Astrocyte (in vitro differentiated cells and primary cell): Measurements from ENCODE around the gene TNFRSF21. TPM values are rescaled to one million over a fixed set of nuclear protein-coding genes. Genes with fewer than 3 reads are reported as not detected.

ENCODE experiments used
- DNase-seq: peaks from one replicate; pipeline ENCODE4 v3.0.0-alpha.2; 2010; ENCODE audit warnings: low read depth
- FAIRE-seq: peaks from 2 replicates; lab custom pipeline; 2011; peaks lifted over from hg19 to GRCh38; lab: Jason Lieb, UNC
- H2AFZ ChIP-seq: 2 replicates; pipeline ENCODE4 v1.6.0; 2012; ENCODE audit warnings: low read depth, low read length, inconsistent platforms
- H3K27ac ChIP-seq: 2 replicates; pipeline ENCODE4 v1.5.1; 2011; ENCODE audit warnings: low read depth, low read length, inconsistent platforms
- H3K27me3 ChIP-seq: 2 replicates; pipeline ENCODE4 v1.6.0; 2011; ENCODE audit warnings: low read length, inconsistent platforms; ENCODE audit not compliant: insufficient read depth
- H3K36me3 ChIP-seq: 2 replicates; pipeline ENCODE4 v1.5.1; 2011; ENCODE audit warnings: low read length, inconsistent platforms; ENCODE audit not compliant: insufficient read depth
- H3K4me1 ChIP-seq: 2 replicates; pipeline ENCODE4 v1.5.1; 2011; ENCODE audit warnings: low read length, inconsistent platforms; ENCODE audit not compliant: insufficient read depth
- H3K4me2 ChIP-seq: 2 replicates; pipeline ENCODE4 v1.6.0; 2012; ENCODE audit warnings: low read length, inconsistent platforms
- H3K4me3 ChIP-seq: 2 replicates; pipeline ENCODE4 v1.5.1; 2011; ENCODE audit warnings: low read depth, mild to moderate bottlenecking, low read length, inconsistent platforms; ENCODE audit not compliant: insufficient read depth
- H3K79me2 ChIP-seq: 2 replicates; pipeline ENCODE4 v1.6.0; 2012; ENCODE audit warnings: mild to moderate bottlenecking, low read length, inconsistent platforms; ENCODE audit not compliant: insufficient read depth
- H3K9ac ChIP-seq: 2 replicates; pipeline ENCODE4 v1.6.0; 2012; ENCODE audit warnings: mild to moderate bottlenecking, low read length, inconsistent platforms
- H3K9me3 ChIP-seq: 2 replicates; pipeline ENCODE4 v1.5.1; 2012; ENCODE audit warnings: low read depth, mild to moderate bottlenecking, low read length, inconsistent platforms; ENCODE audit not compliant: insufficient read depth
- H4K20me1 ChIP-seq: 2 replicates; pipeline ENCODE4 v1.6.0; 2012; ENCODE audit warnings: low read length, inconsistent platforms; ENCODE audit not compliant: insufficient read depth
- H3K27ac Mint-ChIP-seq: one replicate; pipeline ENCODE4 v1.8.0; 2021; ENCODE audit warnings: mild to moderate bottlenecking, mixed read lengths; ENCODE audit not compliant: unreplicated experiment
- H3K27me3 Mint-ChIP-seq: one replicate; pipeline ENCODE4 v1.8.0; 2021; ENCODE audit warnings: low read depth, mixed read lengths; ENCODE audit not compliant: unreplicated experiment
- H3K36me3 Mint-ChIP-seq: one replicate; pipeline ENCODE4 v1.8.0; 2021; ENCODE audit warnings: low read depth, mixed read lengths; ENCODE audit not compliant: unreplicated experiment
- H3K4me1 Mint-ChIP-seq: one replicate; pipeline ENCODE4 v1.8.0; 2021; ENCODE audit warnings: low read depth, mixed read lengths; ENCODE audit not compliant: unreplicated experiment
- H3K4me3 Mint-ChIP-seq: one replicate; pipeline ENCODE4 v1.8.0; 2021; ENCODE audit warnings: mild to moderate bottlenecking, moderate library complexity, mixed read lengths; ENCODE audit not compliant: unreplicated experiment
- H3K9me3 Mint-ChIP-seq: one replicate; pipeline ENCODE4 v1.8.0; 2021; ENCODE audit warnings: mild to moderate bottlenecking, mixed read lengths; ENCODE audit not compliant: unreplicated experiment
- EZH2 ChIP-seq: IDR thresholded peaks from 2 replicates; pipeline ENCODE4 v1.6.1; 2012; ENCODE audit warnings: mild to moderate bottlenecking, low read length, inconsistent platforms; ENCODE audit not compliant: insufficient read depth
- total RNA-seq: library from RNA; stranded (reverse); gene quantifications from 2 replicates; pipeline ENCODE4 v1.2.1, GENCODE V29; 2021
- TF ChIP-seq, protein P1 (sequence below): IDR thresholded peaks from 2 replicates; pipeline ENCODE4 v1.5.1; 2011; ENCODE audit warnings: low read depth, mild to moderate bottlenecking, inconsistent platforms, low read length, moderate library complexity; ENCODE audit not compliant: insufficient read depth

Gene TNFRSF21
- total RNA-seq, 1 donor from 2014 or later, result 244 TPM

DNA sequence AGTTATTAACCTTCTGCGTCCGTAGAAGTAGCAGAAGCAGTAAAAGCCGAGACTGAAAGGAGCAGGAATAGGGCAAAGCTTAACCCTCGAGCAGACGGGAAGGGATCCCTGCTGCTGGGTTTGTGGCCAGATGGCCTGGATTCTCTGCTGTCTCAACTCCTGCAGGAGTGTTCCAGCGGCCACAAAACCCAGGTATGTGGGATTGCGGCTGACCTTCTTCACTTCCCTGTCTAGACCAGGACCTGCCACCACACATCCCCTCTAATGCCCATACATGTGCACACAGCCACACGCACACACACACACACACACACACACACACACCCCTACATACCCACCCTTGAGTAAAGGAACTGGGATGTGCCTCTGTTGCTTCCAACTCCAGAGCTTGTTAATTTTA lies 33.1 kb upstream of the TNFRSF21 start:
- no peak overlapping the region for H3K9ac ChIP-seq
- no peak overlapping the region for H3K4me2 ChIP-seq
- H3K4me3 ChIP-seq, result no peak overlapping the region
- Mint-ChIP-seq H3K4me3 (no peak overlapping the region), H3K27me3 (peaks cover 19% of the 10 kb centered on the region), H3K9me3 (peaks cover 3% of the 10 kb centered on the region), H3K4me1 (peaks cover 2% of the 10 kb centered on the region), H3K27ac (no peak overlapping the region), H3K36me3 (no peaks in the 10 kb centered on the region)
- H3K4me1 ChIP-seq, result no peaks in the 10 kb centered on the region
- H3K27me3 ChIP-seq, result peaks cover 3% of the 10 kb centered on the region
- peak; percentile 5 for DNase-seq
- no peaks in the 10 kb centered on the region for H3K36me3 ChIP-seq
- H3K9me3 ChIP-seq, result no peaks in the 10 kb centered on the region
- no peak overlapping the region for H2AFZ ChIP-seq
- TF ChIP-seq EZH2, result no peak
- no peaks in the 10 kb centered on the region for H4K20me1 ChIP-seq
- no peaks in the 10 kb centered on the region for H3K79me2 ChIP-seq
- no peak for FAIRE-seq
- no peak overlapping the region for H3K27ac ChIP-seq

DNA sequence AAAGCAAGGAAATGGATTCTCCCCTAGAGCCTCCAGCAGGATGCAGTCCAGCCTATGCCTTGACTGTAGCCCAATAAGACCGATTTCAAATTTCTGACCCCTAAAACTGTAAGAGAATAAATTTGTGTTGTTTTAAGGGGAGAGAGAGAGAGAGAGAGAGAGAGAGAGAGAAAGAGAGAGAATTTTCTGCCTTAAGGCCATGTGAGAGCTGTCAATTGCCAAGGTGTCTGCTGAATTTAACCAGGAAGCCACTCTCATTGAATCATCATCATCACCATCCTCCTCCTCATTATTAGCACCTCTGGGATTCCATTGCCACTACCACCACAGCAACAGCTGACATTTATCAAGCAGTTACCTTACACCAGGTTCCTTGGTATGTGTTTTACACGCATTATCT lies 27.8 kb upstream of the TNFRSF21 start:
- Histone ChIP-seq H3K9me3 (no peaks in the 10 kb centered on the region), H3K27ac (no peak overlapping the region), H3K4me3 (no peak overlapping the region), H4K20me1 (no peaks in the 10 kb centered on the region), H3K36me3 (no peaks in the 10 kb centered on the region), H2AFZ (no peak overlapping the region), H3K9ac (no peak overlapping the region), H3K4me2 (no peak overlapping the region), H3K4me1 (no peaks in the 10 kb centered on the region), H3K27me3 (no peaks in the 10 kb centered on the region), H3K79me2 (no peaks in the 10 kb centered on the region)
- no peak for FAIRE-seq
- Mint-ChIP-seq H3K9me3 (peaks cover 3% of the 10 kb centered on the region), H3K4me1 (peaks cover 5% of the 10 kb centered on the region), H3K27ac (no peak overlapping the region), H3K4me3 (no peak overlapping the region), H3K36me3 (no peaks in the 10 kb centered on the region), H3K27me3 (peaks cover 9% of the 10 kb centered on the region)
- DNase-seq, result no peak
- no peak for TF ChIP-seq EZH2
- TF ChIP-seq, protein P1, sequence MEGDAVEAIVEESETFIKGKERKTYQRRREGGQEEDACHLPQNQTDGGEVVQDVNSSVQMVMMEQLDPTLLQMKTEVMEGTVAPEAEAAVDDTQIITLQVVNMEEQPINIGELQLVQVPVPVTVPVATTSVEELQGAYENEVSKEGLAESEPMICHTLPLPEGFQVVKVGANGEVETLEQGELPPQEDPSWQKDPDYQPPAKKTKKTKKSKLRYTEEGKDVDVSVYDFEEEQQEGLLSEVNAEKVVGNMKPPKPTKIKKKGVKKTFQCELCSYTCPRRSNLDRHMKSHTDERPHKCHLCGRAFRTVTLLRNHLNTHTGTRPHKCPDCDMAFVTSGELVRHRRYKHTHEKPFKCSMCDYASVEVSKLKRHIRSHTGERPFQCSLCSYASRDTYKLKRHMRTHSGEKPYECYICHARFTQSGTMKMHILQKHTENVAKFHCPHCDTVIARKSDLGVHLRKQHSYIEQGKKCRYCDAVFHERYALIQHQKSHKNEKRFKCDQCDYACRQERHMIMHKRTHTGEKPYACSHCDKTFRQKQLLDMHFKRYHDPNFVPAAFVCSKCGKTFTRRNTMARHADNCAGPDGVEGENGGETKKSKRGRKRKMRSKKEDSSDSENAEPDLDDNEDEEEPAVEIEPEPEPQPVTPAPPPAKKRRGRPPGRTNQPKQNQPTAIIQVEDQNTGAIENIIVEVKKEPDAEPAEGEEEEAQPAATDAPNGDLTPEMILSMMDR, result no peak

GRCh38 chr6:47336334-47336733 lies 26.6 kb upstream of the TNFRSF21 start:
- no peak overlapping the region for H2AFZ ChIP-seq
- FAIRE-seq, result no peak

More at GRCh38 chr6:47336334-47336733, 26.6 kb upstream of the TNFRSF21 start:
- no peaks in the 10 kb centered on the region for H3K27me3 ChIP-seq
- no peaks in the 10 kb centered on the region for H4K20me1 ChIP-seq
- TF ChIP-seq, protein P1, result no peak
- no peak for TF ChIP-seq EZH2
- DNase-seq, result no peak
- Mint-ChIP-seq H3K27ac (no peak overlapping the region), H3K4me1 (peaks cover 5% of the 10 kb centered on the region), H3K4me3 (no peak overlapping the region), H3K9me3 (peaks cover 8% of the 10 kb centered on the region), H3K36me3 (no peaks in the 10 kb centered on the region), H3K27me3 (peaks cover 2% of the 10 kb centered on the region)
- no peak overlapping the region for H3K4me2 ChIP-seq
- no peak overlapping the region for H3K27ac ChIP-seq
- no peaks in the 10 kb centered on the region for H3K9me3 ChIP-seq
- no peaks in the 10 kb centered on the region for H3K4me1 ChIP-seq
- no peak overlapping the region for H3K4me3 ChIP-seq
- no peaks in the 10 kb centered on the region for H3K79me2 ChIP-seq
- H3K36me3 ChIP-seq, result no peaks in the 10 kb centered on the region
- H3K9ac ChIP-seq, result no peak overlapping the region
